ENCODE results near the gene STXBP5. TPM values are rescaled to one million over a fixed set of nuclear protein-coding genes. Genes with fewer than 3 reads are reported as not detected.

The STXBP5 gene
- total and polyA plus RNA-seq, 4 experiments from 2014 or later = 0.90 to 36.5 (median 21.9) TPM

DNA sequence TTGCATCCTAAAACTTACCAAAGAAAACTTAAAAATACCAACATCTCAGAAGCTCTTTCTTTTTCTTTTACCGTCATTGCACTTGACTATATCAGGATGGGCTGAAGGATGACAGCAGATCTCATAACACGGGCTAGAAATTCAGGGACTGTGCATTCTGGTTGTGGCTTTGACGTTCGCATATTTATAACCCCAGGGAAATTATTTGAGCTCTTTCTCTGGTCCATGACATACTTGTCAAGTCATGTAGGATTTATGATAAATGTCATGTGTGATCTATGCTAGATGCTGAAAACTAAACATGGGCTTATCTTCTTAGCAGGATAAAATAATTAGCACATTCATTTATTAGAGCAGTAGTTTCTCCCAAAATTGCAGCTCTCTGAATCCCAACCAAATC is 229.9 kb downstream of the STXBP5 start:
- H3K4me1 ChIP-seq (ENCODE audit: insufficient read depth, low read length) = no peaks in the 10 kb centered on the region
- no peaks in the 10 kb centered on the region for H3K36me3 ChIP-seq (ENCODE audit: insufficient read depth, low read length)
- no peaks in the 10 kb centered on the region for H3K27me3 ChIP-seq (ENCODE audit: insufficient read depth, low read length)
- no peak for DNase-seq
- Mint-ChIP-seq H3K27ac (no peak overlapping the region), H3K4me3 (no peak overlapping the region), H3K36me3 (no peaks in the 10 kb centered on the region), H3K9me3 (peaks cover 0 to 4% (median 0%) of the 10 kb centered on the region in 8 donors), H3K4me1 (no peaks in the 10 kb centered on the region), H3K27me3 (peaks cover 11 to 12% of the 10 kb centered on the region in 2 donors)
- intact Hi-C loops (cut with micrococcal nuclease) = no loop called here
- H3K27ac ChIP-seq (ENCODE audit: low read depth, low read length) = no peak overlapping the region
- H3K9me3 ChIP-seq (ENCODE audit: control insufficient read depth in 1 of 2, low read length in 2 of 2) = no peaks in the 10 kb centered on the region
- POLR2A ChIA-PET (ENCODE audit: partially characterized antibody) = no interaction called here
- CTCF ChIA-PET (ENCODE audit: partially characterized antibody) = no interaction called here
- no peak overlapping the region for H3K4me3 ChIP-seq (ENCODE audit: low read length in 2 of 2)

DNA sequence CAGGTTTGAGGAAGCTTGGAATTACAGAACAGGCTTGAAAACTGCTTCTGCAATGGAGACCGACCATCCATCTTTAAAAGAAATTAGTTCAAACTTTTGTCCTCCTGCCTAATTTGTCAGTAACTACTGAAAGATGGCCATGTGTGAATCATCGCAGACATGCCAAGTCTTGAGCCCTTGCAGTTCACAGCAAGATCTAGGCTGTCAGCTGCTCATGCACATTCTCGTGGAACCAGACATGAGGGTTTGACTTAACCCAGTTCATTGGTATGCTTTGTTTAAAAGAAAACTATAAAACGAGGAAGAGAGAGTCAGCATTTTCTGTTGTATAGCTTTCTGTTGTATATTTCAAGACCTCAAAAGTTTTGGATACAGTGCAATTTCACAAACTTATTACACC is 230.3 kb downstream of the STXBP5 start:
- no peak overlapping the region for H3K27ac Mint-ChIP-seq
- H3K36me3 Mint-ChIP-seq = no peaks in the 10 kb centered on the region
- H3K4me3 ChIP-seq (ENCODE audit: low read length in 2 of 2) = no peak overlapping the region
- no peaks in the 10 kb centered on the region for H3K4me1 ChIP-seq (ENCODE audit: insufficient read depth, low read length)
- ChIA-PET POLR2A (ENCODE audit: partially characterized antibody) (no interaction called here), CTCF (ENCODE audit: partially characterized antibody) (no interaction called here)
- H3K27ac ChIP-seq (ENCODE audit: low read depth, low read length) = no peak overlapping the region
- peaks cover 12% of the 10 kb centered on the region in 2 donors for H3K27me3 Mint-ChIP-seq
- no peaks in the 10 kb centered on the region for H3K4me1 Mint-ChIP-seq
- H3K27me3 ChIP-seq (ENCODE audit: insufficient read depth, low read length) = no peaks in the 10 kb centered on the region
- no peak overlapping the region for H3K4me3 Mint-ChIP-seq
- H3K36me3 ChIP-seq (ENCODE audit: insufficient read depth, low read length) = no peaks in the 10 kb centered on the region
- peaks cover 0 to 4% (median 0%) of the 10 kb centered on the region in 8 donors for H3K9me3 Mint-ChIP-seq
- DNase-seq = no peak
- H3K9me3 ChIP-seq (ENCODE audit: control insufficient read depth in 1 of 2, low read length in 2 of 2) = no peaks in the 10 kb centered on the region
- intact Hi-C loops (cut with micrococcal nuclease) = no loop called here

DNA sequence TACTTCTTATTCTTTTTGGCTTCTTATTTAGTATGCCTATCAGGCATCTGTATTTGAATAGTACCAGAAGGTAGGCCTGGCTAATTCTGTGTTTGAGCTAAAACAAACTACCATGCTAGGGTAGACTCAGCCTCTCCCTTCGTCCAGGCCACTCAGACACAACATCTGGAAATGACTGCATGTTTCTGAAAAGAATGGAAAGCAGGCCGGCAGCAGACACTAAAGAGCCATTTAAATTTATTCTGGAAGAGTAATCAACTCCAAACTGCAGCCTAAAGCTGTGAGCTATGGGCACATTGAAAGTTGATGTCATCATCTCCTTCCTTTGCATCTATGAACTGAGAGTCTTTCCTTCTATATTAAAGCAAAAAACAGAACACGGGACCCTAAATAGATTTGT is 233.4 kb downstream of the STXBP5 start:
- H3K4me3 ChIP-seq (ENCODE audit: low read length in 2 of 2) = no peak overlapping the region
- no peak overlapping the region for H3K27ac Mint-ChIP-seq
- no peaks in the 10 kb centered on the region for H3K4me1 ChIP-seq (ENCODE audit: insufficient read depth, low read length)
- no peaks in the 10 kb centered on the region for H3K9me3 ChIP-seq (ENCODE audit: control insufficient read depth in 1 of 2, low read length in 2 of 2)
- peaks cover 0 to 2% (median 0%) of the 10 kb centered on the region in 8 donors for H3K9me3 Mint-ChIP-seq
- no peaks in the 10 kb centered on the region for H3K36me3 Mint-ChIP-seq
- CTCF ChIA-PET (ENCODE audit: partially characterized antibody) = no interaction called here
- no peaks in the 10 kb centered on the region for H3K4me1 Mint-ChIP-seq
- H3K4me3 Mint-ChIP-seq = no peak overlapping the region
- peaks cover 12 to 15% of the 10 kb centered on the region in 2 donors for H3K27me3 Mint-ChIP-seq
- intact Hi-C loops (cut with micrococcal nuclease) = no loop called here
- DNase-seq = no peak
- no peaks in the 10 kb centered on the region for H3K27me3 ChIP-seq (ENCODE audit: insufficient read depth, low read length)
- POLR2A ChIA-PET (ENCODE audit: partially characterized antibody) = no interaction called here
- H3K36me3 ChIP-seq (ENCODE audit: insufficient read depth, low read length) = no peaks in the 10 kb centered on the region
- H3K27ac ChIP-seq (ENCODE audit: low read depth, low read length) = no peak overlapping the region

DNA sequence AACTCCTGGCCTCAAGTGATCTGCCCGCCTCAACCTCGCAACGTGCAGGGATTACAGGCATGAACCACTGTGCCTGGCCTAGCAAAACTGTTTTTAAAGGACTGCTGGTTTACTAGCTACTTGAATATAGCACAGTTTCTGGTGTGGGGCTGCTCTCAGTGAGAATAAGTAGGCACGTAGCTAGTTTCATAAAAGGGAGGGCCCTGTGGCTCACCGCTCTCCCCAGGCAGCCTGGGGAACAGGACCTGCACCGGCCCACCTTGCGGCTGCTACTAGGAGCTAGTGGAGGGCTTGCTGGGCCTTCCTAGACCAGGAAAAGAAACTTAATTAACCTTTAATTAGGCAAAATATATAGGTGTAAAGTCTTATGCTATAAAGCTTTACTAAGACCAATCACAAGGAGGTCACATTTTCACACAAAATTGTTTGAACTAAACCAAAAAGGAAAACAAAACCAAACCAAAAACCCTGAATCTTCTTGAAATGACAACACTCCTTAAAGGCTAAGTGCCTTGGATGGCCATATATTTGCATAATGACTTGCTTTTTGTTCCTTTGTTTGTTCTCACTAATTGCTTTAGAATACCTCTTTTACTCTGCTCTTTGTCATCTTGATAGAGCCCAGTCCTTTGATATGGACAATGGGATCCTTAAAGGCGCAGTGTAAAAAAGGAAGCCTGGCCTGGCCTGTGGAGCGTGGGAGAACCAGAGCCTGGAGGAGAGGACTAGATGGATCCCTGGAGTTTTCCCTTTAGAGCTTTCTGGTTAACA is 234.7 kb downstream of the STXBP5 start:
- no peaks in the 10 kb centered on the region for H3K27me3 ChIP-seq (ENCODE audit: insufficient read depth, low read length)
- Mint-ChIP-seq H3K9me3 (peaks cover 0 to 3% (median 0%) of the 10 kb centered on the region in 8 donors), H3K4me3 (no peak overlapping the region), H3K4me1 (no peaks in the 10 kb centered on the region), H3K27ac (no peak overlapping the region), H3K36me3 (no peaks in the 10 kb centered on the region), H3K27me3 (peaks cover 12 to 13% of the 10 kb centered on the region in 2 donors)
- H3K36me3 ChIP-seq (ENCODE audit: insufficient read depth, low read length) = no peaks in the 10 kb centered on the region
- no peak overlapping the region for H3K27ac ChIP-seq (ENCODE audit: low read depth, low read length)
- DNase-seq = no peak
- CTCF ChIA-PET (ENCODE audit: partially characterized antibody) = no interaction called here
- intact Hi-C loops (cut with micrococcal nuclease) = no loop called here
- no peak overlapping the region for H3K4me3 ChIP-seq (ENCODE audit: low read length in 2 of 2)
- H3K4me1 ChIP-seq (ENCODE audit: insufficient read depth, low read length) = no peaks in the 10 kb centered on the region
- POLR2A ChIA-PET (ENCODE audit: partially characterized antibody) = no interaction called here
- H3K9me3 ChIP-seq (ENCODE audit: control insufficient read depth in 1 of 2, low read length in 2 of 2) = no peaks in the 10 kb centered on the region

Measured in CD4-positive, alpha-beta memory T cell (primary cell).